Measurements from ENCODE around the gene DFFA. TPM values are rescaled to one million over a fixed set of nuclear protein-coding genes. Genes with fewer than 3 reads are reported as not detected.

Gene DFFA
- total RNA-seq, 1 experiment from 2014 or later, result 80.2 TPM

GRCh38 chr1:10432910-10433700 lies 39.2 kb downstream of the DFFA start:
- H3K4me3 ChIP-seq (ENCODE audit: low read depth, low read length), result no peak overlapping the region
- H3K4me1 ChIP-seq, result peaks cover 5% of the 10 kb centered on the region; the same call in 1 of the 2 replicates
- ChIA-PET CTCF (interaction anchor here (0.6 kb wide), 1 partner anchor 47 kb away, joined by 3 read pairs; no protein-coding TSS in a partner anchor), POLR2A (no interaction called here)
- Mint-ChIP-seq H3K27me3 (ENCODE audit: insufficient read depth, unreplicated experiment) (no peaks in the 10 kb centered on the region), H3K36me3 (ENCODE audit: insufficient read depth, unreplicated experiment) (peaks cover 7% of the 10 kb centered on the region), H3K4me3 (ENCODE audit: unreplicated experiment) (no peak overlapping the region), H3K9me3 (ENCODE audit: unreplicated experiment) (no peaks in the 10 kb centered on the region), H3K4me1 (ENCODE audit: low read depth, unreplicated experiment) (no peaks in the 10 kb centered on the region), H3K27ac (ENCODE audit: unreplicated experiment) (no peak overlapping the region)
- no peak for TF ChIP-seq CTCF (IDR thresholded peaks at IDR 0.05; ENCODE audit: insufficient read depth in 1 of 2, low read depth in 1 of 2, low read length in 1 of 2, severe bottlenecking in 1 of 2, unreplicated experiment in 1 of 2)
- no TSS peak for BruUV-seq (replicated peaks)
- H3K36me3 ChIP-seq (ENCODE audit: control insufficient read depth, insufficient read depth, low read length), result no peaks in the 10 kb centered on the region; the same call in 1 of the 2 replicates
- DNase-seq, result no peak
- H3K27me3 ChIP-seq (replicated peaks; ENCODE audit: control insufficient read depth, insufficient read depth, low read length), result no peaks in the 10 kb centered on the region
- H3K9me3 ChIP-seq, result no peaks in the 10 kb centered on the region
- intact Hi-C loops (cut with micrococcal nuclease; ENCODE audit: unreplicated experiment), result no loop called here

- peaks cover 7% of the 10 kb centered on the region for H3K36me3 Mint-ChIP-seq (ENCODE audit: insufficient read depth, unreplicated experiment)
- H3K4me3 Mint-ChIP-seq (ENCODE audit: unreplicated experiment), result peak overlapping the region; percentile 96
- no peaks in the 10 kb centered on the region for H3K9me3 Mint-ChIP-seq (ENCODE audit: unreplicated experiment)
- Histone ChIP-seq H3K36me3 (ENCODE audit: control insufficient read depth, insufficient read depth, low read length) (no peaks in the 10 kb centered on the region; the same call in 1 of the 2 replicates), H3K4me3 (ENCODE audit: low read depth, low read length) (peak overlapping the region; percentile 60), H3K9me3 (no peaks in the 10 kb centered on the region), H3K4me1 (peaks cover 20% of the 10 kb centered on the region), H3K27me3 (replicated peaks; ENCODE audit: control insufficient read depth, insufficient read depth, low read length) (no peaks in the 10 kb centered on the region)
- ChIA-PET POLR2A (interaction anchor here (0.5 to 1.9 kb wide), 2 partner anchors 32 to 41 kb away, joined by 3 to 8 read pairs; partner anchors contain the start of gene PGD), CTCF (interaction anchor here (0.7 to 2.7 kb wide), 5 partner anchors 18 to 821 kb away, joined by 3 to 23 read pairs (median 3); partner anchors contain the start of gene CORT)
- peak overlapping the region; percentile 87 for H3K27ac Mint-ChIP-seq (ENCODE audit: unreplicated experiment)
- intact Hi-C loops (cut with micrococcal nuclease; ENCODE audit: unreplicated experiment), result no loop called here
- no peak for TF ChIP-seq CTCF (IDR thresholded peaks at IDR 0.05; ENCODE audit: insufficient read depth in 1 of 2, low read depth in 1 of 2, low read length in 1 of 2, severe bottlenecking in 1 of 2, unreplicated experiment in 1 of 2)
- no peak for DNase-seq
- BruUV-seq (replicated peaks), result TSS peak; percentile 73
- no peaks in the 10 kb centered on the region for H3K27me3 Mint-ChIP-seq (ENCODE audit: insufficient read depth, unreplicated experiment)
- peaks cover 11% of the 10 kb centered on the region for H3K4me1 Mint-ChIP-seq (ENCODE audit: low read depth, unreplicated experiment)
Observed at GRCh38 chr1:10431070-10431730, 41.1 kb downstream of the DFFA start.

All from Caco-2 (cell line).